Measurements from ENCODE around the gene RPL21. TPM values are rescaled to one million over a fixed set of nuclear protein-coding genes. Genes with fewer than 3 reads are reported as not detected.

RPL21 gene
- total RNA-seq, 4 donors from 2014 or later, result 336 to 1,611 (median 1,228) TPM

DNA sequence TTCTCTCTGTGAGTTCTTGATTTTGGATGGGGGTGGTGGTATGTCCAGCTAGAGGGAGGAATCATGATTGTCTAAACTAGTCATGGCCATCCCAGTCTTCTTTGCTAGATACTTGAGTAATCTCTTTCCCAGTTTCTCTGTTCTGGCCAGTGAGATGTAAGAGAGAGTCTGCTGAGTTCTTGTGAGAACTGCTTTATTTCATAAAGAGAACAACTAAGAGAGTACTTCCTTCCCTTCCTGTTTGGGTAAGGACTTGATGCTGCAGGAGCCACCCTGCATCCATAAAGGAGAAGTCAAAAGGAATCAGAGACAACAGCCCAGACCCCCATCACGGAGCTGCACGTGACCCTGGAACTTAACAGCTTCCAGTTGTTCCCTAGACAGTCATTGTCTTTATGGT is 16.2 kb downstream of the RPL21 start:
- Histone ChIP-seq H3K36me3 (peaks cover 0 to 2% of the 10 kb centered on the region in 2 donors), H3K4me3 (no peak overlapping the region), H3K27ac (peak overlapping the region in 3 of 4 donors; percentile 69 to 81 (median 76)), H3K27me3 (no peaks in the 10 kb centered on the region), H3K4me1 (peaks cover 4 to 78% (median 30%) of the 10 kb centered on the region in 3 donors), H3K9me3 (no peaks in the 10 kb centered on the region)
- ATAC-seq, result no peak
- TF ChIP-seq POLR2AphosphoS5 (IDR thresholded peaks at IDR 0.05) (no peak), POLR2A (IDR thresholded peaks at IDR 0.05) (no peak), EP300 (IDR thresholded peaks at IDR 0.05) (no peak)
- TF ChIP-seq, protein P1, sequence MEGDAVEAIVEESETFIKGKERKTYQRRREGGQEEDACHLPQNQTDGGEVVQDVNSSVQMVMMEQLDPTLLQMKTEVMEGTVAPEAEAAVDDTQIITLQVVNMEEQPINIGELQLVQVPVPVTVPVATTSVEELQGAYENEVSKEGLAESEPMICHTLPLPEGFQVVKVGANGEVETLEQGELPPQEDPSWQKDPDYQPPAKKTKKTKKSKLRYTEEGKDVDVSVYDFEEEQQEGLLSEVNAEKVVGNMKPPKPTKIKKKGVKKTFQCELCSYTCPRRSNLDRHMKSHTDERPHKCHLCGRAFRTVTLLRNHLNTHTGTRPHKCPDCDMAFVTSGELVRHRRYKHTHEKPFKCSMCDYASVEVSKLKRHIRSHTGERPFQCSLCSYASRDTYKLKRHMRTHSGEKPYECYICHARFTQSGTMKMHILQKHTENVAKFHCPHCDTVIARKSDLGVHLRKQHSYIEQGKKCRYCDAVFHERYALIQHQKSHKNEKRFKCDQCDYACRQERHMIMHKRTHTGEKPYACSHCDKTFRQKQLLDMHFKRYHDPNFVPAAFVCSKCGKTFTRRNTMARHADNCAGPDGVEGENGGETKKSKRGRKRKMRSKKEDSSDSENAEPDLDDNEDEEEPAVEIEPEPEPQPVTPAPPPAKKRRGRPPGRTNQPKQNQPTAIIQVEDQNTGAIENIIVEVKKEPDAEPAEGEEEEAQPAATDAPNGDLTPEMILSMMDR (IDR thresholded peaks at IDR 0.05), result no peak
- 64% methylated on average over 2 of the region's 2 CpGs; no CpG with 5 or more reads in 1 of the 2 donors for WGBS, 2 donors (ENCODE audit: low coverage in 1 of 2)

DNA sequence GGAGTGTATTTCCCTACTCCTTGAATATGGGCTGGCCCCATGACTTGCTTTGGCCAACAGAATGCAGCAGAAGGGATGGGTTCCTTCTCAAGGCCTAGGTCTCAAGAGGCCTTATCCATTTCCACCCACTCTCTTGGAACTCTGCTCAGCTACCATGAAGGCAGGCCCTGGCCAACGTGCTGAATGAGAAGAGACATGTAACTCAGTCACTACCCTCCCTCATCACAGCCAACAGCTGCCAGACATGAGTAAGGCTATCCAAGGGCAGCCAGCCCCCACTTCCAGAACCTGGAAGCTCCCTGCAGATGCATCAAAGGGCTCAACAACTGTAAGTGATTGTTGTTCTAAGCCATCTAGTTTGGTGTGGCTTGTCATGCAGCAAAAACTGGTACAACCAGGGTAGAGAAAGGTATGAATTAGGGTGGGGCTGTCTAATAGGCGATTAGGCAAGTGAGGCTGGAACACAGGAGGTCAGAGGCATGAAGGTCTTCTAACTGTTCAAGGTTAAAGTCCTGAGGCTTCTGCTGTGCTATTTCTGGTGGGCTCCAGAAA is 17.8 kb downstream of the RPL21 start:
- TF ChIP-seq POLR2A (IDR thresholded peaks at IDR 0.05), result no peak

DNA sequence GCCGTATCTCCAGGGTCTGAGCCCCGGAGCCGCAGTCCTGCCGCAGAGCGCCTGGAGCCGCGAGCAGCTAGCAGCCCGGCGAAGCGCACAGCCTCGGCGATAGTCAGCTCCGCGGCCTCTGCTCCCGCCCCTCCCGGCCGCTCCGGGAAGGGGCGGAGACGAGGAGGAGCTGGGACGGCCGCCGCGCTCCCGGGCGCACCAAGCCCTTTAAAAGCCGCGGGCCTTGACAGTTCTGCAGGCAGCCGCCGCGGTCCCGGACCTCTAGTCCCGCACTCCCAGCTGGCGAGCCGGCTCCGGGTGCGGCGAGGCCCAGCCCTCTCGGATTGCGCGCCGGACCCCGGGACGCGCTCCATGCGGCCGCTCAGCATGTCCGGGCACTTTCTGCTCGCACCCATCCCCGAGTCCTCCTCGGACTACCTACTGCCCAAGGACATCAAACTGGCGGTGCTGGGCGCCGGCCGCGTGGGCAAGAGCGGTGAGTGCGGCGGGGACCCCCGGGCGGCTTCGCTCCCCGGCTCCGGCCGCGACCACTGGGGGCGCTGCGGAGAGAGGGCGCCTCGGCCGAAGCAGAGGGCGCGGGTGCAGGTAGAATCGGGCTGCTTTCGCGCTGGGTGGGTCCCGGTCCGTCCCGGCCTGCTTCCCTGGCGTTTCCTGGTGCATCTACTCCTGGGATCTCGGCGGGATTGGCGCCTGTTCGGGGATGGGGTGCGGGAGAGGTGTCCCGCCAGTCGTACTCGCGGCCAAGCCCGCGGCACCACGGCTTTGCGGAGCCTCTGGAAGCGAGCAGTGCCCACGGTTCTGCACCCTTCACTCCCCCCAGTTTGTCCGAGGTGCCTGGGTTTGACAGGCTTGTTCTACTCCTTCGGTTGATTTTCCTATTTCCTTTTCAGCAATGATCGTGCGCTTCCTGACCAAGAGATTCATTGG is 19.5 kb downstream of the RPL21 start, which contains the start of gene RASL11A:
Gene RASL11A (plus strand): TSS at position 237 of the 927 bp plus-strand sequence. CDS start 115 bp downstream, at position 352.
- H3K27ac ChIP-seq, result peak within 1 kb of the TSS; percentile 81 to 99 (median 96)
- no peaks in the 10 kb centered on the region for H3K27me3 ChIP-seq
- 0% methylated on average over 3 of the region's 99 CpGs; no CpG with 5 or more reads in 1 of the 2 donors for WGBS, 2 donors (ENCODE audit: low coverage in 1 of 2)
- H3K36me3 ChIP-seq, result no peaks in the 10 kb centered on the region
- peak; percentile 95 for ATAC-seq
- H3K9me3 ChIP-seq, result no peaks in the 10 kb centered on the region
- TF ChIP-seq, protein P1 (IDR thresholded peaks at IDR 0.05), result peak; percentile 91 to 98 (median 96)
- TF ChIP-seq POLR2AphosphoS5 (IDR thresholded peaks at IDR 0.05) (peak; percentile 94), EP300 (IDR thresholded peaks at IDR 0.05) (no peak), POLR2A (IDR thresholded peaks at IDR 0.05) (peak; percentile 90 to 94)
- H3K4me1 ChIP-seq, result peaks cover 4 to 71% (median 16%) of the 10 kb centered on the region in 3 donors
- peak within 1 kb of the TSS; percentile 69 to 91 for H3K4me3 ChIP-seq

More for the DNA sequence above, 17.8 kb downstream of the RPL21 start:
- Histone ChIP-seq H3K36me3 (no peaks in the 10 kb centered on the region), H3K9me3 (no peaks in the 10 kb centered on the region), H3K4me3 (no peak overlapping the region), H3K4me1 (peaks cover 4 to 86% (median 27%) of the 10 kb centered on the region in 3 donors), H3K27ac (peak overlapping the region in 2 of 4 donors; percentile 9 to 97), H3K27me3 (no peaks in the 10 kb centered on the region)
- no peak for ATAC-seq
- WGBS, 2 donors (ENCODE audit: low coverage in 1 of 2), result 20 to 52% methylated on average over 1 to 2 of the region's 2 CpGs

DNA sequence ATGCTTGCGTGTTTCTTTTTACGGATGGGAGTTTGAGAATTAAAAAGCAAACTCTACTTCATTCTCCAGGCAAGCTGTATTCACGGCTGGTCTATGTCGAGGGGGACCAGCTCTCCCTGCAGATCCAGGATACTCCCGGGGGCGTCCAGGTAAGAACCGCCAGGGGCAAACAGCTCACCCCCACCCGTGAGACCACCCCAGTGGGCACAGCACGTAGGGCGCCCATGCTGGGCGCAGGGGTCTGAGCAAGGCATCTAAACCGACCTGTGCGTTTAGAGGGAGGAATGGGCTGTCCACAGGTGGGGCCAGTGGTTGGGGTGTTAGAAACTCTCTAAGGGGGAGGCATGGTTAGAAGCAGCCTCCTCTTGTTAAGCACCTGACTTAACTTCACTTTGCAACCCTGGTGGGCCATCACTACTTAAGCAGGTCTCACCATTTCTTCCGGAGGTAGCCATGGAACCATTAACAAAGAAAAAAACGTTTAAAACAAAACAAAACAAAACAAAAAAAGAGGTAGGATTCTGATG is 20.3 kb downstream of the RPL21 start:
- no peaks in the 10 kb centered on the region for H3K36me3 ChIP-seq
- H3K27ac ChIP-seq, result peak overlapping the region; percentile 81 to 99 (median 96)
- 17 to 51% methylated on average over 1 to 2 of the region's 15 CpGs for WGBS, 2 donors (ENCODE audit: low coverage in 1 of 2)
- no peak for ATAC-seq
- H3K27me3 ChIP-seq, result no peaks in the 10 kb centered on the region
- TF ChIP-seq POLR2A (IDR thresholded peaks at IDR 0.05) (no peak), POLR2AphosphoS5 (IDR thresholded peaks at IDR 0.05) (no peak), EP300 (IDR thresholded peaks at IDR 0.05) (no peak)
- TF ChIP-seq, protein P1 (IDR thresholded peaks at IDR 0.05), result no peak
- no peaks in the 10 kb centered on the region for H3K9me3 ChIP-seq
- peaks cover 2 to 64% (median 13%) of the 10 kb centered on the region in 3 donors for H3K4me1 ChIP-seq
- peak overlapping the region; percentile 69 to 91 for H3K4me3 ChIP-seq
